GM12891 (cell line): ENCODE results near the gene NAP1L5.

Experiments
- PAX5 ChIP-seq: IDR thresholded peaks from 2 replicates; pipeline ENCODE4 v1.6.1; 2011; ENCODE audit warnings: low read length, moderate library complexity, mild to moderate bottlenecking; ENCODE audit not compliant: insufficient read depth, severe bottlenecking
- POLR2A ChIP-seq: IDR thresholded peaks from 2 replicates; pipeline ENCODE4 v1.6.1; 2011; ENCODE audit warnings: low read depth, low read length, control low read depth
- POLR2AphosphoS5 ChIP-seq: IDR thresholded peaks from 2 replicates; pipeline ENCODE4 v1.6.1; 2011; ENCODE audit warnings: low read depth, low read length, control low read depth
- POU2F2 ChIP-seq: IDR thresholded peaks from 2 replicates; pipeline ENCODE4 v1.6.1; 2011; ENCODE audit warnings: low read depth, mild to moderate bottlenecking, control low read depth, low read length, moderate library complexity
- SPI1 ChIP-seq: IDR thresholded peaks from 2 replicates; pipeline ENCODE4 v1.6.1; 2011; ENCODE audit warnings: low read depth, low read length, control low read depth
- TAF1 ChIP-seq: IDR thresholded peaks from 2 replicates; pipeline ENCODE4 v1.6.1; 2011; ENCODE audit warnings: low read depth, low read length, control low read depth

- TF ChIP-seq POLR2AphosphoS5 (no peak), POLR2A (no peak), SPI1 (0 out of 2 replicates have a peak, but pooled peaks have one; percentile 2), POU2F2 (no peak), TAF1 (no peak), PAX5 (no peak)
These were observed 38.6 kb upstream of the NAP1L5 start for GRCh38 chr4:88736264-88736663.
